GM23338 (cell line): ENCODE results near the gene TAT. TPM values are rescaled to one million over a fixed set of nuclear protein-coding genes. Genes with fewer than 3 reads are reported as not detected.

Experiments used
- ATAC-seq: fragments of 200-7000 bp; cut with Tn5 transposase; 3 replicates; pipeline ENCODE4 v1.9.1; 2020
- DNase-seq: peaks from one replicate; pipeline ENCODE4 v3.0.0-alpha.2; 2015; ENCODE audit warnings: low spot score
- H2AFZ ChIP-seq: fragments of 200-600 bp; sonication (generic); 2 replicates; pipeline ENCODE4 v1.8.0; 2016; ENCODE audit warnings: antibody characterized with exemption, mild to moderate bottlenecking, moderate library complexity
- H3F3A ChIP-seq: fragments of 200-600 bp; sonication (generic); replicated peaks from 2 replicates; pipeline ENCODE4 v1.8.0; 2017; ENCODE audit warnings: antibody characterized with exemption, mixed run types, low read depth
- H3K27ac ChIP-seq: fragments of 200-600 bp; sonication (generic); 2 replicates; pipeline ENCODE4 v1.6.1; 2016; ENCODE audit warnings: low read depth
- H3K27me3 ChIP-seq: fragments of 200-600 bp; sonication (generic); 2 replicates; pipeline ENCODE4 v1.8.0; 2016; ENCODE audit warnings: mild to moderate bottlenecking, mixed run types, moderate library complexity; ENCODE audit not compliant: insufficient read depth
- H3K36me3 ChIP-seq: fragments of 200-600 bp; sonication (generic); 2 replicates; pipeline ENCODE4 v1.8.0; 2016; ENCODE audit warnings: mild to moderate bottlenecking; ENCODE audit not compliant: insufficient read depth
- H3K4me1 ChIP-seq: fragments of 200-600 bp; sonication (generic); 2 replicates; pipeline ENCODE4 v1.8.0; 2016; ENCODE audit warnings: mild to moderate bottlenecking, moderate library complexity; ENCODE audit not compliant: insufficient read depth
- H3K4me2 ChIP-seq: fragments of 200-600 bp; sonication (generic); 2 replicates; pipeline ENCODE4 v1.7.1; 2017; ENCODE audit warnings: mixed run types
- H3K4me3 ChIP-seq: fragments of 200-600 bp; sonication (generic); 2 replicates; pipeline ENCODE4 v1.6.1; 2016; ENCODE audit warnings: mixed run types
- H3K79me2 ChIP-seq: fragments of 200-600 bp; sonication (generic); replicated peaks from 2 replicates; pipeline ENCODE4 v1.8.0; 2017; ENCODE audit warnings: mild to moderate bottlenecking; ENCODE audit not compliant: insufficient read depth
- H3K9me2 ChIP-seq: fragments of 200-600 bp; sonication (generic); 2 replicates; pipeline ENCODE4 v1.8.0; 2017; ENCODE audit not compliant: insufficient read depth
- H4K20me1 ChIP-seq: fragments of 200-600 bp; sonication (generic); replicated peaks from 2 replicates; pipeline ENCODE4 v1.8.0; 2017; ENCODE audit warnings: mild to moderate bottlenecking; ENCODE audit not compliant: insufficient read depth
- H3K27ac Mint-ChIP-seq: 2 replicates; pipeline ENCODE4 v1.8.0; 2020; ENCODE audit warnings: inconsistent platforms, mild to moderate bottlenecking, moderate library complexity, mixed read lengths
- H3K27me3 Mint-ChIP-seq: 3 replicates; pipeline ENCODE4 v1.8.0; 2022; ENCODE audit warnings: low read depth, mild to moderate bottlenecking, moderate library complexity, mixed read lengths, inconsistent platforms; ENCODE audit not compliant: insufficient read depth, poor library complexity
- H3K36me3 Mint-ChIP-seq: 3 replicates; pipeline ENCODE4 v1.8.0; 2021; ENCODE audit warnings: low read depth, mild to moderate bottlenecking, inconsistent platforms, moderate library complexity, mixed read lengths
- H3K4me1 Mint-ChIP-seq: 3 replicates; pipeline ENCODE4 v1.8.0; 2020; ENCODE audit warnings: mild to moderate bottlenecking, inconsistent platforms, mixed read lengths
- H3K4me3 Mint-ChIP-seq: 3 replicates; pipeline ENCODE4 v1.8.0; 2021; ENCODE audit warnings: moderate library complexity, mild to moderate bottlenecking, inconsistent platforms, mixed read lengths
- H3K9me3 Mint-ChIP-seq: 3 replicates; pipeline ENCODE4 v1.8.0; 2020; ENCODE audit warnings: moderate library complexity, mild to moderate bottlenecking, inconsistent platforms, mixed read lengths
- CREB1 ChIP-seq: fragments of 250-450 bp; sonication (Bioruptor Pico); IDR thresholded peaks from 2 replicates; pipeline ENCODE4 v1.5.0; 2020; ENCODE audit warnings: low read depth, mild to moderate bottlenecking, moderate library complexity
- EZH2 ChIP-seq: fragments of 200-600 bp; sonication (generic); IDR thresholded peaks from one replicate; pipeline ENCODE4 v1.8.0; 2017; ENCODE audit warnings: antibody characterized with exemption, mild to moderate bottlenecking, low read depth; ENCODE audit not compliant: unreplicated experiment
- EZH2phosphoT487 ChIP-seq: fragments of 200-600 bp; sonication (generic); IDR thresholded peaks from one replicate; pipeline ENCODE4 v1.8.1; 2018; ENCODE audit warnings: antibody characterized with exemption; ENCODE audit not compliant: unreplicated experiment
- JUNB ChIP-seq: IDR thresholded peaks from one replicate; pipeline ENCODE4 v1.6.1; 2016; ENCODE audit warnings: antibody characterized with exemption; ENCODE audit not compliant: unreplicated experiment
- NANOG ChIP-seq: IDR thresholded peaks from 2 replicates; pipeline ENCODE4 v1.6.1; 2016; ENCODE audit warnings: antibody characterized with exemption, borderline replicate concordance
- POLR2AphosphoS5 ChIP-seq: IDR thresholded peaks from 2 replicates; pipeline ENCODE4 v1.6.1; 2016; ENCODE audit warnings: antibody characterized with exemption, low read depth
- STAT1 ChIP-seq: IDR thresholded peaks from one replicate; pipeline ENCODE4 v1.6.1; 2016; ENCODE audit warnings: antibody characterized with exemption; ENCODE audit not compliant: unreplicated experiment
- ZNF114 ChIP-seq: fragments of 250-450 bp; sonication (Bioruptor Pico); IDR thresholded peaks from 2 replicates; pipeline ENCODE4 v1.5.0; 2020; ENCODE audit warnings: mild to moderate bottlenecking, moderate library complexity
- ZNF331 ChIP-seq: fragments of 250-450 bp; sonication (Bioruptor Pico); IDR thresholded peaks from 2 replicates; pipeline ENCODE4 v1.5.0; 2020; ENCODE audit warnings: low read depth, mild to moderate bottlenecking, moderate library complexity
- polyA plus RNA-seq: library from polyadenylated mRNA; unstranded; fragments of >200 nt; fragmentation: Nextera tagmentation; extraction: Ambion mirVana; gene quantifications from 2 replicates; pipeline ENCODE4 v1.2.1, GENCODE V29; 2016
- total RNA-seq: library from RNA; depleted of rRNA; stranded (reverse); fragments of >200 nt; shearing (Covaris generic); gene quantifications from 2 replicates; pipeline ENCODE4 v1.2.3, GENCODE V29; 2014
- TF ChIP-seq, protein P1 (sequence below): IDR thresholded peaks from 2 replicates; pipeline ENCODE4 v1.6.1; 2016; ENCODE audit warnings: antibody characterized with exemption
- TF ChIP-seq, protein P2 (sequence below), 2 experiments: fragments of 200-600 bp in 1 of 2; sonication (generic) in 1 of 2; conservative IDR thresholded peaks; 2 replicates each; pipeline versions ENCODE4 v1.5.1 to v1.6.1; 2016 to 2017; ENCODE audit warnings: antibody characterized with exemption in 2 of 2, low read depth in 2 of 2, mild to moderate bottlenecking in 2 of 2, moderate library complexity in 1 of 2
- TF ChIP-seq, protein P3 (sequence below): fragments of 250-450 bp; sonication (Bioruptor Pico); IDR thresholded peaks from 2 replicates; pipeline ENCODE4 v1.5.0; 2020; ENCODE audit warnings: mild to moderate bottlenecking, moderate library complexity

The TAT gene
- total and polyA plus RNA-seq, 2 experiments from 2014 or later: 0.05 TPM; not detected in 1

DNA sequence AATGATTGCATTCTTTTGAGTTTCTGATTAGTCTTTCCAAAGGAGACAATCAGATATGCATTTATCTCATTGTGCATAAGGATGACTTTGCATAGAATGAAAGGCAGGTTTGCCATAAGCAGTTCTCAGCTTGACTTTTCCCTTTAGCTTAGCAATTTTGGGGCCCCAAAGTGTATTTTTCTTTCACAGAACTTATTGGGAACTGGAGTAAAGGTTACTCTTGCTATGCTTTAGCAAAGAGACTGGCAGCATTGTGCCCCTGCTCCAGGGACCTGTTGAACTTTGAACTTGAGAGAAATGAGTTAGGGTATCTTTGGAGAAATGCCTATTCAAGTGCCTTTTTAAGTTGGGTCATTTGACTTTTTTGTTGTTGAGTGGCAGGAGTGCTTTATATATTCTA is 17.0 kb downstream of the TAT start:
- no peaks in the 10 kb centered on the region for H3K4me1 ChIP-seq
- no peaks in the 10 kb centered on the region for H4K20me1 ChIP-seq
- 0 out of 2 replicates have a peak, but pooled peaks cover 6% of the 10 kb centered on the region for H3K36me3 ChIP-seq
- TF ChIP-seq, protein P1, sequence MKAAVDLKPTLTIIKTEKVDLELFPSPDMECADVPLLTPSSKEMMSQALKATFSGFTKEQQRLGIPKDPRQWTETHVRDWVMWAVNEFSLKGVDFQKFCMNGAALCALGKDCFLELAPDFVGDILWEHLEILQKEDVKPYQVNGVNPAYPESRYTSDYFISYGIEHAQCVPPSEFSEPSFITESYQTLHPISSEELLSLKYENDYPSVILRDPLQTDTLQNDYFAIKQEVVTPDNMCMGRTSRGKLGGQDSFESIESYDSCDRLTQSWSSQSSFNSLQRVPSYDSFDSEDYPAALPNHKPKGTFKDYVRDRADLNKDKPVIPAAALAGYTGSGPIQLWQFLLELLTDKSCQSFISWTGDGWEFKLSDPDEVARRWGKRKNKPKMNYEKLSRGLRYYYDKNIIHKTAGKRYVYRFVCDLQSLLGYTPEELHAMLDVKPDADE: no peak
- no peak for TF ChIP-seq EZH2
- TF ChIP-seq, protein P2, sequence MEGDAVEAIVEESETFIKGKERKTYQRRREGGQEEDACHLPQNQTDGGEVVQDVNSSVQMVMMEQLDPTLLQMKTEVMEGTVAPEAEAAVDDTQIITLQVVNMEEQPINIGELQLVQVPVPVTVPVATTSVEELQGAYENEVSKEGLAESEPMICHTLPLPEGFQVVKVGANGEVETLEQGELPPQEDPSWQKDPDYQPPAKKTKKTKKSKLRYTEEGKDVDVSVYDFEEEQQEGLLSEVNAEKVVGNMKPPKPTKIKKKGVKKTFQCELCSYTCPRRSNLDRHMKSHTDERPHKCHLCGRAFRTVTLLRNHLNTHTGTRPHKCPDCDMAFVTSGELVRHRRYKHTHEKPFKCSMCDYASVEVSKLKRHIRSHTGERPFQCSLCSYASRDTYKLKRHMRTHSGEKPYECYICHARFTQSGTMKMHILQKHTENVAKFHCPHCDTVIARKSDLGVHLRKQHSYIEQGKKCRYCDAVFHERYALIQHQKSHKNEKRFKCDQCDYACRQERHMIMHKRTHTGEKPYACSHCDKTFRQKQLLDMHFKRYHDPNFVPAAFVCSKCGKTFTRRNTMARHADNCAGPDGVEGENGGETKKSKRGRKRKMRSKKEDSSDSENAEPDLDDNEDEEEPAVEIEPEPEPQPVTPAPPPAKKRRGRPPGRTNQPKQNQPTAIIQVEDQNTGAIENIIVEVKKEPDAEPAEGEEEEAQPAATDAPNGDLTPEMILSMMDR (conservative IDR thresholded peaks at IDR 0.05; ENCODE audit: low read depth in 2 of 2): no peak
- TF ChIP-seq CREB1 (CRISPR knock-in tag): no peak
- no peak for TF ChIP-seq STAT1
- TF ChIP-seq EZH2phosphoT487: no peak
- TF ChIP-seq POLR2AphosphoS5: no peak
- no peak for TF ChIP-seq JUNB
- TF ChIP-seq ZNF114 (CRISPR knock-in tag): no peak
- TF ChIP-seq NANOG: no peak
- TF ChIP-seq, protein P3, sequence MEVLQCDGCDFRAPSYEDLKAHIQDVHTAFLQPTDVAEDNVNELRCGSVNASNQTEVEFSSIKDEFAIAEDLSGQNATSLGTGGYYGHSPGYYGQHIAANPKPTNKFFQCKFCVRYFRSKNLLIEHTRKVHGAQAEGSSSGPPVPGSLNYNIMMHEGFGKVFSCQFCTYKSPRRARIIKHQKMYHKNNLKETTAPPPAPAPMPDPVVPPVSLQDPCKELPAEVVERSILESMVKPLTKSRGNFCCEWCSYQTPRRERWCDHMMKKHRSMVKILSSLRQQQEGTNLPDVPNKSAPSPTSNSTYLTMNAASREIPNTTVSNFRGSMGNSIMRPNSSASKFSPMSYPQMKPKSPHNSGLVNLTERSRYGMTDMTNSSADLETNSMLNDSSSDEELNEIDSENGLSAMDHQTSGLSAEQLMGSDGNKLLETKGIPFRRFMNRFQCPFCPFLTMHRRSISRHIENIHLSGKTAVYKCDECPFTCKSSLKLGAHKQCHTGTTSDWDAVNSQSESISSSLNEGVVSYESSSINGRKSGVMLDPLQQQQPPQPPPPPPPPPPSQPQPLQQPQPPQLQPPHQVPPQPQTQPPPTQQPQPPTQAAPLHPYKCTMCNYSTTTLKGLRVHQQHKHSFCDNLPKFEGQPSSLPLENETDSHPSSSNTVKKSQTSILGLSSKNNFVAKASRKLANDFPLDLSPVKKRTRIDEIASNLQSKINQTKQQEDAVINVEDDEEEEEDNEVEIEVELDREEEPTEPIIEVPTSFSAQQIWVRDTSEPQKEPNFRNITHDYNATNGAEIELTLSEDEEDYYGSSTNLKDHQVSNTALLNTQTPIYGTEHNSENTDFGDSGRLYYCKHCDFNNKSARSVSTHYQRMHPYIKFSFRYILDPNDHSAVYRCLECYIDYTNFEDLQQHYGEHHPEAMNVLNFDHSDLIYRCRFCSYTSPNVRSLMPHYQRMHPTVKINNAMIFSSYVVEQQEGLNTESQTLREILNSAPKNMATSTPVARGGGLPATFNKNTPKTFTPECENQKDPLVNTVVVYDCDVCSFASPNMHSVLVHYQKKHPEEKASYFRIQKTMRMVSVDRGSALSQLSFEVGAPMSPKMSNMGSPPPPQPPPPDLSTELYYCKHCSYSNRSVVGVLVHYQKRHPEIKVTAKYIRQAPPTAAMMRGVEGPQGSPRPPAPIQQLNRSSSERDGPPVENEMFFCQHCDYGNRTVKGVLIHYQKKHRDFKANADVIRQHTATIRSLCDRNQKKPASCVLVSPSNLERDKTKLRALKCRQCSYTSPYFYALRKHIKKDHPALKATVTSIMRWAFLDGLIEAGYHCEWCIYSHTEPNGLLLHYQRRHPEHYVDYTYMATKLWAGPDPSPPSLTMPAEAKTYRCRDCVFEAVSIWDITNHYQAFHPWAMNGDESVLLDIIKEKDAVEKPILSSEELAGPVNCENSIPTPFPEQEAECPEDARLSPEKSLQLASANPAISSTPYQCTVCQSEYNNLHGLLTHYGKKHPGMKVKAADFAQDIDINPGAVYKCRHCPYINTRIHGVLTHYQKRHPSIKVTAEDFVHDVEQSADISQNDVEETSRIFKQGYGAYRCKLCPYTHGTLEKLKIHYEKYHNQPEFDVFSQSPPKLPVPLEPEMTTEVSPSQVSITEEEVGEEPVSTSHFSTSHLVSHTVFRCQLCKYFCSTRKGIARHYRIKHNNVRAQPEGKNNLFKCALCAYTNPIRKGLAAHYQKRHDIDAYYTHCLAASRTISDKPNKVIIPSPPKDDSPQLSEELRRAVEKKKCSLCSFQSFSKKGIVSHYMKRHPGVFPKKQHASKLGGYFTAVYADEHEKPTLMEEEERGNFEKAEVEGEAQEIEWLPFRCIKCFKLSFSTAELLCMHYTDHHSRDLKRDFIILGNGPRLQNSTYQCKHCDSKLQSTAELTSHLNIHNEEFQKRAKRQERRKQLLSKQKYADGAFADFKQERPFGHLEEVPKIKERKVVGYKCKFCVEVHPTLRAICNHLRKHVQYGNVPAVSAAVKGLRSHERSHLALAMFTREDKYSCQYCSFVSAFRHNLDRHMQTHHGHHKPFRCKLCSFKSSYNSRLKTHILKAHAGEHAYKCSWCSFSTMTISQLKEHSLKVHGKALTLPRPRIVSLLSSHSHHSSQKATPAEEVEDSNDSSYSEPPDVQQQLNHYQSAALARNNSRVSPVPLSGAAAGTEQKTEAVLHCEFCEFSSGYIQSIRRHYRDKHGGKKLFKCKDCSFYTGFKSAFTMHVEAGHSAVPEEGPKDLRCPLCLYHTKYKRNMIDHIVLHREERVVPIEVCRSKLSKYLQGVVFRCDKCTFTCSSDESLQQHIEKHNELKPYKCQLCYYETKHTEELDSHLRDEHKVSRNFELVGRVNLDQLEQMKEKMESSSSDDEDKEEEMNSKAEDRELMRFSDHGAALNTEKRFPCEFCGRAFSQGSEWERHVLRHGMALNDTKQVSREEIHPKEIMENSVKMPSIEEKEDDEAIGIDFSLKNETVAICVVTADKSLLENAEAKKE (CRISPR knock-in tag): no peak
- TF ChIP-seq ZNF331 (CRISPR knock-in tag): no peak
- H3K4me2 ChIP-seq: no peak overlapping the region
- ATAC-seq (no peak), DNase-seq (no peak)
- H3F3A ChIP-seq: no peaks in the 10 kb centered on the region
- no peak overlapping the region for H3K27ac ChIP-seq
- peaks cover 20% of the 10 kb centered on the region for H3K9me3 Mint-ChIP-seq
- H3K4me1 Mint-ChIP-seq: peaks cover 3% of the 10 kb centered on the region; the same call in 2 of the 3 replicates
- no peak overlapping the region for H2AFZ ChIP-seq
- peaks cover 11% of the 10 kb centered on the region for H3K36me3 Mint-ChIP-seq
- H3K9me2 ChIP-seq: peaks cover 6% of the 10 kb centered on the region; the same call in 1 of the 2 replicates
- peaks cover 7% of the 10 kb centered on the region for H3K27me3 Mint-ChIP-seq
- no peak overlapping the region for H3K4me3 ChIP-seq
- H3K27me3 ChIP-seq: no peaks in the 10 kb centered on the region
- no peak overlapping the region for H3K4me3 Mint-ChIP-seq
- no peak overlapping the region for H3K27ac Mint-ChIP-seq
- H3K79me2 ChIP-seq: no peaks in the 10 kb centered on the region
